Activated T-cell treated with anti-CD3 and anti-CD28 coated beads, Interleukin-2, amount 50 U/mL, for 1 hour (primary cell): ENCODE data around the gene ZNF81.
"Not testable (repeated sequence)": the region's sequence is repeated elsewhere in the genome, so short reads cannot be mapped to it uniquely, and the experiment has no call there.

Experiments
- DNase-seq: peaks from one replicate; pipeline ENCODE4 v3.0.0-alpha.2; 2020

Gene ZNF81

GRCh38 chrX:47846040-47846439 is 9.3 kb downstream of the ZNF81 start:
- DNase-seq = no peak

DNA sequence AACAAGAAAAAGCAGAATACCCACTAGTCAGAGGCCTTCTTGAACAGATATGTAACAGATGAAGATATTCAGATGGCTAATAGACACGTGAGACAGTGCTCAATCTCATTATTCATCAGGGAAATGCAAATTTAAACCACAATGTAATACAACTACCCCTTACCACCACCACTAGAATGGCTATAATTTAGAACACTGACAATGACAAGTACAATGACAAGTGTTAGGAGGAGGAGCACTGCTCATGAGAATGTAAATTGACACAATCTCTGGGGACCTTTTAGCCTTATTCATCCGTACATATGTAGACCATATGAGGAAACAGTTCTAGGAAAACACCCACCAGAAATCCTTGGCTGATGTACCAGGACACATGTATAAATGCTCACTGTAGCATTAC is 13.1 kb downstream of the ZNF81 start:
- DNase-seq = no peak

DNA sequence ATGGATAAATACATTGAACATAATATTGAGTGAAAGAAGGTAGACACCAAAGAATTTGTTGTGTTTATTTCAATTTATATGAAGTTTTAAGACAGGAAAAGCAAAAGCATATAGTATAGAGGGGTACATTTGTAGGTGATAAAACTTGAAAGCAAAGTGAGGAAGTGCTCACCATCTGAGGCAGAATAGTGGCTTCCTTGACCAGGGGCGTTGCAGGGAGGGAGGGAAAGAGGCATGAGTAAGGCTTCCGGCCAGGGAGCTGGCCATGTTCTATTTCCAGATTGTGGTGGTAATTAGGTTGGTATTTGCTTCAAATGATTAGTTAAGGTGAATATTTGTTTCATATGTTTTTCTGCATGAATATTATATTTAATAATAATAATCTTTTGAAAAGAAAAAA is 13.7 kb downstream of the ZNF81 start:
- not testable (repeated sequence) for DNase-seq

GRCh38 chrX:47850901-47851300 is 14.2 kb downstream of the ZNF81 start:
- no peak for DNase-seq

DNA sequence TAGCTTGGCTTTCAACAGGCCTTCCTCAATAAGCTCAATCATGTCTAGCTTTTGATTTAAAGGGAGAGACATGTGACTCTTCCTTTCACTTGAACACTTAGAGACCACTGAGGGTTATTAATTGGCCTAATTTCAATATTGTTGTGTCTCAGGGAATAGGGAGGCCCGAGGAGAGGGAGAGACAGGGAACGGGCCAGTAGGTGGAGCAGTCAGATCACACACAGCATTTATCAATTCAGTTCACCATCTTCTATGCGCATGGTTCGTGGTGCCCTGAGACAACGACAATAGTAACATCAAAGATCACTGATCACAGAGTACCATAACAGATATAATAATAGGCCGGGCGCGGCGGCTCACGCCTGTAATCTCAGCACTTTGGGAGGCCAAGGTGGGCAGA is 17.8 kb downstream of the ZNF81 start:
- DNase-seq = peak; percentile 27

DNA sequence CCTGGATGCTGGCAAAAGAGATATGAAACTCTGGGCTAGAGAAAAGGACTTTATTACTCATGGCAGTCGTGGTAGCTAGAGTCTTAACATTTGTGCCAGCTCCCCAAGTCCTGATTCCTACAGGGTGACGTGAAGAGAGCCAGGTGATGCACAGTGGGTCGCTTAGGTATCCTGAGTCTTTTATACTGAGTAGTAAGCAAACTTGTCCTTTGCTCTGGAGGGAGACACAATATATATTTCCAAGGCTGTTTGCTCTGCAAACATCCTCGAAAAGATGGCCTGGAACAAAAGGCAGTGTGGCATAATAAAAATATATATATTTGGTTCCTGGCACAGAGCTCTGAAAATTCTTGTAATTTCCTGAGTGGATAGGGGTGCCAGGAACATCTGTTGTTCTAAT is 23.0 kb downstream of the ZNF81 start:
- no peak for DNase-seq

GRCh38 chrX:47862680-47863079 is 26.0 kb downstream of the ZNF81 start:
- no peak for DNase-seq

DNA sequence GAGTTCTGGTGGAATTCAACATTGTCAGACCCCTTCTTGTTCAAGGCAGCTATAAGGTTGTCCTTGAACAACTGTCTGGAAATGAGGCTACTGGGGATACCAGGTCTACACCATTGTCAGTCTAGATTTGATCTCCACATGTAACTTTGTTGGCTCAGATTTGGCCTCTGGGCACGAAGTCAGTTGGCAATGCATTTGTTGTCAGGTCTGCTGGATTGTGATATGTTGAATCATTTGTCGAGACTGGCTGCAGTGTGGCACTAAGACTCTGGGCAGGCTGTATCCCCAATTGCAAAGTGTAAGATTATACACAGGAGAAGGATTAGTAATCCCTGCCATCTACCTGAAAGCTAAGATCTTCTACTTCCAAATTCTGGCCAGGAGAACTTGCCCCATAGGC is 26.5 kb downstream of the ZNF81 start:
- no peak for DNase-seq

GRCh38 chrX:47864300-47864699 is 27.6 kb downstream of the ZNF81 start:
- DNase-seq = no peak

- no peak for DNase-seq
Measured at GRCh38 chrX:47864785-47865184, 28.1 kb downstream of the ZNF81 start.

DNA sequence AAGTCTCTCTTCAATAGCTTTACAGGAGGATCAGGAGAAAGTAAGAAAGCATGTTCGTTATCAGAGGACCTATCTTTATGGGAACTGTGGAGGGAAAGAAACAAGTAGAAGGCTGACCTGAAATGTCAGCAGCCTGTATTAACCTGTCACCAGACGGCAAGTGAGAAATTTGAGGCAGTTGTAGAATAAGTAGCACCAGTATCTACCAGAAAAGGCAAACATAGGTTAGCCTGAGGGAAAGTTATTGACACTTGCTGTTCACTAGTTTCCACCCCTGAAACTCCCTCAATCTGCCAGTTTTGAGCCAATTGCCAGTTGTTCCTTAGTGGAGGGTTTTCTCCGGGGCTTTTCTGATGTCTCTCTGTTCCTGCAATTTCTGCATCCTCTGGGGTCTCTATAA is 36.4 kb downstream of the ZNF81 start:
- DNase-seq = no peak

DNA sequence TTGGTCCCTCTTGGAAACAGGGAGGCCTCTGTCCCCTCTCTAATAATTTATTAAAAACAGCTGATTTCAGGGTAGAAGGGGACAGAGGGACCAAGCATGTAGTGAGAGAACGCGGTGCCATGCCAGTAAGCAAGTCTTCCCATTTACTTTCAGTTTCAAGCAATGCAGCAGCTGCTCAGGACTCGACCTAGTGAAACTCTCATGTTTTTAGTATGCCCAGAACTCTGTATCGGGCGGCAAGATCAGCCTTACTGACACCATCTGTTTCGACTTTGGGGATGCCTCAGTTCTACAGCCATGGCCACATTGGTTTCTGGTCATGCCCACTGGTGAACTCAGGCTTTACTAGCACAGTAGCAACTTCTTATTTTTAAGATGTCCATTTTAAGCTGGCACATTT is 40.6 kb downstream of the ZNF81 start:
- no peak for DNase-seq

GRCh38 chrX:47878198-47878597 is 41.5 kb downstream of the ZNF81 start:
- no peak for DNase-seq

- no peak for DNase-seq
Measured at GRCh38 chrX:47879463-47879862, 42.8 kb downstream of the ZNF81 start.

- no peak for DNase-seq
Measured at GRCh38 chrX:47880927-47881326, 44.2 kb downstream of the ZNF81 start.

DNA sequence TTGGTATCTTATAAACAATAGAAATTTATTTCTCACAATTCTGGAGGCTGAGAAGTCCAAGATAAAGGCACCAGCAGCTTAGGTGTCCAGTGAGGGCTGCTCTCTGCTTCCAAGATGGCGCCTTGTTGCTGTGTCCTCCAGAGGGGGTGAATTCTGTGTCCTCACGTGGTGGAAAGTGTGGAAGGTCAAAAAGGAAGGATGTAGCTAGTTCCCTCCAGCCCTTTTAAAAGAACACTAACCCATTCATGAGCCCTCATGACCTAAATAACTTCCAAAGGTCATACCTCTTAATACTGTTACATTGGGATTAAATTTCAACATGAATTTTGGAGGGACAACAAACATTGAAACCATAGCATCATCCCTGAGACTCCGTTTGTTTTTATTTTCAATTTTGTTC is 48.8 kb downstream of the ZNF81 start:
- no peak for DNase-seq

- no peak for DNase-seq
Measured at GRCh38 chrX:47898024-47898423, 61.3 kb downstream of the ZNF81 start.

GRCh38 chrX:47900833-47901232 is 64.1 kb downstream of the ZNF81 start:
- DNase-seq = no peak

DNA sequence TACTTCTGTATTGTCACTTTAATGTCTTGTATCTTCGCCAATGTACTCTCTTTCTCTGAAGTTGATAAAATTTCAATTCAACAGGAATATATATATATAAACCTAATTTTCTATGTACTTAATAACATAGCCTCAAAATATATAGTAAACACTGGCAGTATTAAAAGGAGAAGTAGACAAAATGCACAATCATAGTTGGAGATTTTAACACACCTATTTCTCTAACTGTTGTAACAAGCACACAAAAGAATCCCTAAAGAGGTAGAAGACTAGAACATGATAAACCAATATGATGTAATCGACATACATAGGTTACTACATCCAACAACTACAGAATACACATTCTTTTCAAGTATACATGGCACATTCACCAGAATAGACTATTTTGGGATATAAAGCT is 65.5 kb downstream of the ZNF81 start:
- DNase-seq = no peak

GRCh38 chrX:47915886-47916493 is 79.3 kb downstream of the ZNF81 start:
- no peak for DNase-seq

DNA sequence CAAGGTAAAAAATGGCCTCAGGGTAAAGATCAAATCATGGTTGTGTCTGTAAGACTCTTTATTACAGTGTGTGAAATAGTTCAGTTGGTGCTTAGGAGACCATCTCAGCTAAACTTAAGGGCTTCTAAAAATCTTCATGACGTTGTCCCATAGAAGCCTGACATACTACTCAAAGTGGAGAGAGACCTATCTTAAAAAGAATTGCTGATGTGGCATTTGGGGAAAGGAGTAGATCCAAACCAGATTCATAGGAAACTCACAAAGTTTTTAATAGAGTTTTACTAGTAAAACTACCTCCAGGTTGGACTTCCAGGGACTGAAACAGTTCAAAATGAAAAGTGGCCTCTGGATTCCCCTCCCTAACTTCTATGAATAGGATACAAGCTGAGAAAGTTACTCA is 81.6 kb downstream of the ZNF81 start:
- no peak for DNase-seq

- no peak for DNase-seq
Measured at GRCh38 chrX:47927212-47927611, 90.5 kb downstream of the ZNF81 start.

DNA sequence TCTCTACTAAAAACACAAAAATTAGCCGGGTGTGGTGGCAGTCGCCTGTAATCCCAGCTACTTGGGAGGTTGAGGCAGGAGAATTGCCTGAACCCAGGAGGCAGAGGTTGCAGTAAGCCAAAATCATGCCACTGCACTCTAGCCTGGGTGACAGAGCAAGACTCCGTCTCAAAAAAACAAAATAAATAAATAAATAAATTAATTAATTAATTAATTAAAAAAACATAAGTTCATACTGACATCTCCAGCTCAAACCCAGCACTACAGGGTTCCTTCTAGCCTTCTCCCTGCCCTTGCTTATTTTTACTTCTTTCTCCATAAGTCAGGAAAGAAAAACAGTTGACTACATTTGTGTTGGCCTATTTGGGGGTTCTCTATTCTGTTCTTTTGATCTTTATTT is 95.3 kb downstream of the ZNF81 start:
- DNase-seq = not testable (repeated sequence)

- no peak for DNase-seq
Measured at GRCh38 chrX:47933946-47934345, 97.2 kb downstream of the ZNF81 start.

GRCh38 chrX:47936224-47936939 is 99.7 kb downstream of the ZNF81 start:
- no peak for DNase-seq
